HEK293 (cell line): ENCODE results near the gene KLHL36.
A peak's percentile ranks its signal among the peaks of the same experiment; 100 is the strongest.

Source experiments
- CTCF ChIA-PET: fragments of 350-600 bp; formaldehyde crosslinking; extraction: SDS; loops from one replicate; lab custom pipeline; 2021; ENCODE audit warnings: antibody characterized with exemption; lab: Yijun Ruan, JAX
- POLR2A ChIA-PET: fragments of 300-600 bp; formaldehyde crosslinking; extraction: SDS; loops from one replicate; lab custom pipeline; 2020; ENCODE audit warnings: antibody characterized with exemption, inconsistent platforms; lab: Yijun Ruan, JAX
- H3K27ac ChIP-seq: fragments of 200-500 bp; sonication (Bioruptor generic); 2 replicates; pipeline ENCODE4 v1.5.1; 2014; ENCODE audit warnings: low read depth, low read length, control low read depth, inconsistent platforms; ENCODE audit errors: extremely low read depth
- H3K36me3 ChIP-seq, 2 experiments: fragments of 200-500 bp in 1 of 2; sonication (Bioruptor generic) in 1 of 2; 1 replicate in 1 of 2; 2 replicates in 1 of 2; pipeline ENCODE4 v1.5.1; 2014 to 2017; ENCODE audit warnings: inconsistent platforms in 2 of 2, low read length in 2 of 2; ENCODE audit not compliant: control insufficient read depth in 2 of 2, insufficient read depth in 1 of 2
- H3K4me1 ChIP-seq: fragments of 200-500 bp; sonication (Bioruptor generic); 2 replicates; pipeline ENCODE4 v1.5.1; 2014; ENCODE audit warnings: mild to moderate bottlenecking, low read length, inconsistent platforms; ENCODE audit not compliant: control insufficient read depth, insufficient read depth
- H3K4me3 ChIP-seq: 2 replicates; pipeline ENCODE4 v1.5.1; 2011; ENCODE audit warnings: low read depth, mild to moderate bottlenecking, control low read depth, low read length, moderate library complexity
- H3K9me3 ChIP-seq: fragments of 200-500 bp; sonication (Bioruptor generic); 2 replicates; pipeline ENCODE4 v1.5.1; 2014; ENCODE audit warnings: low read depth, low read length, inconsistent platforms; ENCODE audit not compliant: control insufficient read depth, insufficient read depth
- ELK4 ChIP-seq: IDR thresholded peaks from 2 replicates; pipeline ENCODE4 v1.6.1; 2011; ENCODE audit warnings: mild to moderate bottlenecking, low read depth, low read length, borderline replicate concordance
- GLIS1 ChIP-seq: fragments of 450-650 bp; formaldehyde crosslinking; IDR thresholded peaks from 2 replicates; pipeline ENCODE4 v1.5.1; 2016; ENCODE audit warnings: missing biosample characterization, missing genetic modification characterization
- HOXD13 ChIP-seq: sonication (generic); formaldehyde crosslinking; IDR thresholded peaks from 2 replicates; pipeline ENCODE4 v1.8.0; 2022; ENCODE audit warnings: missing genetic modification reagents, borderline replicate concordance
- KLF1 ChIP-seq: fragments of 450-650 bp; formaldehyde crosslinking; IDR thresholded peaks from 2 replicates; pipeline ENCODE4 v1.5.1; 2016; ENCODE audit warnings: missing biosample characterization, missing genetic modification characterization
- KLF9 ChIP-seq: fragments of 450-650 bp; formaldehyde crosslinking; IDR thresholded peaks from 2 replicates; pipeline ENCODE4 v1.5.1; 2016; ENCODE audit warnings: missing biosample characterization, missing genetic modification characterization, low read depth
- PBX3 ChIP-seq: sonication (generic); formaldehyde crosslinking; IDR thresholded peaks from 2 replicates; pipeline ENCODE4 v1.8.1; 2022; ENCODE audit warnings: mild to moderate bottlenecking, moderate library complexity, missing genetic modification reagents
- TRIM28 ChIP-seq: IDR thresholded peaks from 2 replicates; pipeline ENCODE4 v1.6.1; 2011; ENCODE audit warnings: low read length, control low read depth, borderline replicate concordance
- YY1 ChIP-seq: fragments of 450-650 bp; formaldehyde crosslinking; IDR thresholded peaks from 2 replicates; pipeline ENCODE4 v1.5.1; 2018; ENCODE audit warnings: missing biosample characterization, missing genetic modification characterization
- ZBTB10 ChIP-seq: fragments of 450-650 bp; formaldehyde crosslinking; IDR thresholded peaks from 2 replicates; pipeline ENCODE4 v1.5.1; 2016; ENCODE audit warnings: missing biosample characterization, missing genetic modification characterization
- ZBTB7A ChIP-seq: fragments of 450-650 bp; formaldehyde crosslinking; IDR thresholded peaks from 2 replicates; pipeline ENCODE4 v1.5.1; 2016; ENCODE audit warnings: low read depth, missing biosample characterization, missing genetic modification characterization
- ZEB2 ChIP-seq: fragments of 450-650 bp; formaldehyde crosslinking; IDR thresholded peaks from 2 replicates; pipeline ENCODE4 v1.5.1; 2016; ENCODE audit warnings: missing biosample characterization, missing genetic modification characterization
- ZFHX2 ChIP-seq: fragments of 450-650 bp; formaldehyde crosslinking; conservative IDR thresholded peaks from 2 replicates; pipeline ENCODE4 v1.5.1; 2016; ENCODE audit warnings: missing biosample characterization, missing genetic modification characterization
- ZFP69B ChIP-seq: fragments of 450-650 bp; formaldehyde crosslinking; IDR thresholded peaks from 2 replicates; pipeline ENCODE4 v1.5.1; 2016; ENCODE audit warnings: missing biosample characterization, missing genetic modification characterization
- ZNF112 ChIP-seq: fragments of 450-650 bp; formaldehyde crosslinking; IDR thresholded peaks from 2 replicates; pipeline ENCODE4 v1.5.0; 2017; ENCODE audit warnings: missing biosample characterization, missing genetic modification characterization
- ZNF132 ChIP-seq: fragments of 450-650 bp; formaldehyde crosslinking; IDR thresholded peaks from 2 replicates; pipeline ENCODE4 v1.5.1; 2017; ENCODE audit warnings: missing biosample characterization, missing genetic modification characterization, borderline replicate concordance
- ZNF140 ChIP-seq: fragments of 450-650 bp; formaldehyde crosslinking; IDR thresholded peaks from 2 replicates; pipeline ENCODE4 v1.5.1; 2016; ENCODE audit warnings: missing biosample characterization, missing genetic modification characterization
- ZNF24 ChIP-seq: fragments of 450-650 bp; formaldehyde crosslinking; IDR thresholded peaks from 2 replicates; pipeline ENCODE4 v1.5.1; 2016; ENCODE audit warnings: missing biosample characterization, missing genetic modification characterization
- ZNF311 ChIP-seq: fragments of 450-650 bp; formaldehyde crosslinking; IDR thresholded peaks from 2 replicates; pipeline ENCODE4 v1.5.1; 2017; ENCODE audit warnings: missing biosample characterization, missing genetic modification characterization, borderline replicate concordance
- ZNF335 ChIP-seq: fragments of 450-650 bp; formaldehyde crosslinking; conservative IDR thresholded peaks from 2 replicates; pipeline ENCODE4 v1.5.1; 2016; ENCODE audit warnings: missing biosample characterization, missing genetic modification characterization
- ZNF423 ChIP-seq: fragments of 450-650 bp; formaldehyde crosslinking; IDR thresholded peaks from 2 replicates; pipeline ENCODE4 v1.5.1; 2016; ENCODE audit warnings: missing biosample characterization, missing genetic modification characterization
- ZNF449 ChIP-seq: fragments of 450-650 bp; formaldehyde crosslinking; IDR thresholded peaks from 2 replicates; pipeline ENCODE4 v1.5.1; 2017; ENCODE audit warnings: missing biosample characterization, mild to moderate bottlenecking, missing genetic modification characterization, moderate library complexity
- ZNF513 ChIP-seq: fragments of 450-650 bp; IDR thresholded peaks from 2 replicates; pipeline ENCODE4 v1.5.1; 2018; ENCODE audit warnings: missing biosample characterization, missing genetic modification characterization
- ZNF585B ChIP-seq: fragments of 450-650 bp; formaldehyde crosslinking; IDR thresholded peaks from 2 replicates; pipeline ENCODE4 v1.5.1; 2016; ENCODE audit warnings: missing biosample characterization, missing genetic modification characterization
- ZNF600 ChIP-seq: fragments of 450-650 bp; formaldehyde crosslinking; IDR thresholded peaks from 2 replicates; pipeline ENCODE4 v1.5.1; 2016; ENCODE audit warnings: missing biosample characterization, missing genetic modification characterization
- ZNF626 ChIP-seq: fragments of 450-650 bp; sonication (Bioruptor Pico); formaldehyde crosslinking; IDR thresholded peaks from 2 replicates; pipeline ENCODE4 v1.5.1; 2018; ENCODE audit warnings: missing biosample characterization, missing genetic modification characterization, inconsistent platforms
- ZNF645 ChIP-seq: fragments of 450-650 bp; formaldehyde crosslinking; IDR thresholded peaks from 2 replicates; pipeline ENCODE4; 2016; ENCODE audit warnings: missing biosample characterization, missing genetic modification characterization
- ZNF747 ChIP-seq: fragments of 450-650 bp; formaldehyde crosslinking; IDR thresholded peaks from 2 replicates; pipeline ENCODE4 v1.5.1; 2016; ENCODE audit warnings: missing biosample characterization, missing genetic modification characterization
- ZNF785 ChIP-seq: fragments of 450-650 bp; formaldehyde crosslinking; IDR thresholded peaks from 2 replicates; pipeline ENCODE4 v1.5.1; 2016; ENCODE audit warnings: missing biosample characterization, missing genetic modification characterization
- ZNF837 ChIP-seq: fragments of 450-650 bp; formaldehyde crosslinking; IDR thresholded peaks from 2 replicates; pipeline ENCODE4 v1.5.1; 2016; ENCODE audit warnings: missing biosample characterization, missing genetic modification characterization
- ZSCAN16 ChIP-seq: fragments of 450-650 bp; formaldehyde crosslinking; IDR thresholded peaks from 2 replicates; pipeline ENCODE4 v1.5.1; 2016; ENCODE audit warnings: missing biosample characterization, missing genetic modification characterization

The KLHL36 gene

GRCh38 chr16:84699712-84700445 is 51.6 kb downstream of the KLHL36 start, which contains the start of gene USP10:
Gene USP10, plus strand, starts transcription at chr16:84700000. Its CDS starts 91 bp downstream, at chr16:84700091.
- H3K9me3 ChIP-seq: no peaks in the 10 kb centered on the region
- POLR2A ChIA-PET: interaction anchor here (1.1 to 1.3 kb wide), 3 partner anchors 13 to 23 kb away, joined by 3 to 4 read pairs (median 3); no protein-coding TSS in a partner anchor
- H3K4me3 ChIP-seq: peak within 1 kb of the TSS; percentile 69
- H3K4me1 ChIP-seq: peaks cover 13% of the 10 kb centered on the region
- CTCF ChIA-PET: interaction anchor here (0.9 to 2.0 kb wide), 4 partner anchors 26 to 54 kb away, joined by 3 to 11 read pairs (median 5); no protein-coding TSS in a partner anchor
- no peaks in the 10 kb centered on the region for H3K36me3 ChIP-seq
- H3K27ac ChIP-seq: peak within 1 kb of the TSS; percentile 91
- TF ChIP-seq ZNF335 (tag by site-specific recombination) (peak; percentile 74), KLF9 (tag by site-specific recombination) (peak; percentile 58; the same call in 1 of the 2 replicates), ZNF785 (tag by site-specific recombination) (no peak), PBX3 (CRISPR knock-in tag) (no peak), TRIM28 (no peak), ZNF449 (tag by site-specific recombination) (0 out of 2 replicates have a peak, but pooled peaks have one; percentile 4), ZNF423 (tag by site-specific recombination) (no peak), KLF1 (tag by site-specific recombination) (peak; percentile 57), ZBTB10 (tag by site-specific recombination) (no peak), ZNF837 (no peak), ZNF600 (tag by site-specific recombination) (no peak), ZNF747 (tag by site-specific recombination) (no peak), ELK4 (no peak), ZNF24 (tag by site-specific recombination) (peak; percentile 21; the same call in 1 of the 2 replicates), ZNF585B (tag by site-specific recombination) (no peak), YY1 (0 out of 2 replicates have a peak, but pooled peaks have one; percentile 14), ZNF645 (tag by site-specific recombination) (no peak), ZNF513 (tag by site-specific recombination) (no peak), ZFHX2 (tag by site-specific recombination) (peak; percentile 41; the same call in 1 of the 2 replicates), ZNF132 (tag by site-specific recombination) (no peak), ZSCAN16 (no peak), HOXD13 (no peak), ZEB2 (tag by site-specific recombination) (no peak), ZNF140 (tag by site-specific recombination) (no peak), ZBTB7A (tag by site-specific recombination) (no peak), ZNF112 (no peak), GLIS1 (tag by site-specific recombination) (no peak; the same call in 1 of the 2 replicates), ZNF311 (tag by site-specific recombination) (no peak), ZFP69B (tag by site-specific recombination) (no peak; the same call in 1 of the 2 replicates), ZNF626 (no peak)
